ENCODE results near the gene MBD5. TPM values are rescaled to one million over a fixed set of nuclear protein-coding genes. Genes with fewer than 3 reads are reported as not detected.

The MBD5 gene
- total and polyA plus RNA-seq, 2 donors: 16.5 to 134 TPM

- no peak overlapping the region for H3K27ac ChIP-seq (ENCODE audit: low read depth)
- no peak for DNase-seq (ENCODE audit: extremely low spot score)
- H3K4me1 ChIP-seq (ENCODE audit: insufficient read depth): no peaks in the 10 kb centered on the region
- H3K4me3 ChIP-seq (ENCODE audit: low read depth, low read length): no peak overlapping the region
- WGBS: 100% methylated on average over 1 of the region's 1 CpG
- no peaks in the 10 kb centered on the region for H3K36me3 ChIP-seq (ENCODE audit: insufficient read depth)
Observed at GRCh38 chr2:148360662-148361061, 339.8 kb downstream of the MBD5 start.

- Histone ChIP-seq H3K27ac (ENCODE audit: low read depth) (no peak overlapping the region), H3K4me1 (ENCODE audit: insufficient read depth) (no peaks in the 10 kb centered on the region), H3K36me3 (ENCODE audit: insufficient read depth) (no peaks in the 10 kb centered on the region), H3K4me3 (ENCODE audit: low read depth, low read length) (no peak overlapping the region)
- WGBS: 88% methylated on average over 10 of the region's 10 CpGs
- DNase-seq (ENCODE audit: extremely low spot score): no peak
Observed at GRCh38 chr2:148362144-148362796, 341.4 kb downstream of the MBD5 start.

- no peak overlapping the region for H3K27ac ChIP-seq (ENCODE audit: low read depth)
- WGBS: 36% methylated on average over 3 of the region's 3 CpGs
- H3K4me3 ChIP-seq (ENCODE audit: low read depth, low read length): no peak overlapping the region
- DNase-seq (ENCODE audit: extremely low spot score): no peak
- H3K4me1 ChIP-seq (ENCODE audit: insufficient read depth): no peaks in the 10 kb centered on the region
- no peaks in the 10 kb centered on the region for H3K36me3 ChIP-seq (ENCODE audit: insufficient read depth)
Observed at GRCh38 chr2:148375214-148375613, 354.3 kb downstream of the MBD5 start.

- Histone ChIP-seq H3K4me1 (ENCODE audit: insufficient read depth) (no peaks in the 10 kb centered on the region), H3K4me3 (ENCODE audit: low read depth, low read length) (no peak overlapping the region), H3K27ac (ENCODE audit: low read depth) (no peak overlapping the region), H3K36me3 (ENCODE audit: insufficient read depth) (no peaks in the 10 kb centered on the region)
- DNase-seq (ENCODE audit: extremely low spot score): no peak
- WGBS: 30% methylated on average over 1 of the region's 1 CpG
Observed at GRCh38 chr2:148391324-148391723, 370.4 kb downstream of the MBD5 start.

- Histone ChIP-seq H3K4me3 (ENCODE audit: low read depth, low read length) (no peak overlapping the region), H3K36me3 (ENCODE audit: insufficient read depth) (no peaks in the 10 kb centered on the region), H3K4me1 (ENCODE audit: insufficient read depth) (no peaks in the 10 kb centered on the region), H3K27ac (ENCODE audit: low read depth) (no peak overlapping the region)
- no peak for DNase-seq (ENCODE audit: extremely low spot score)
- WGBS: 95% methylated on average over 1 of the region's 1 CpG
Observed at GRCh38 chr2:148402786-148403185, 381.9 kb downstream of the MBD5 start.

GRCh38 chr2:148410899-148411298 lies 390.0 kb downstream of the MBD5 start:
- DNase-seq (ENCODE audit: extremely low spot score): no peak
- Histone ChIP-seq H3K4me1 (ENCODE audit: insufficient read depth) (no peaks in the 10 kb centered on the region), H3K36me3 (ENCODE audit: insufficient read depth) (no peaks in the 10 kb centered on the region), H3K27ac (ENCODE audit: low read depth) (no peak overlapping the region), H3K4me3 (ENCODE audit: low read depth, low read length) (no peak overlapping the region)
- WGBS: 100% methylated on average over 1 of the region's 1 CpG

- Histone ChIP-seq H3K4me3 (ENCODE audit: low read depth, low read length) (no peak overlapping the region), H3K4me1 (ENCODE audit: insufficient read depth) (no peaks in the 10 kb centered on the region), H3K27ac (ENCODE audit: low read depth) (no peak overlapping the region), H3K36me3 (ENCODE audit: insufficient read depth) (no peaks in the 10 kb centered on the region)
- WGBS: 94% methylated on average over 1 of the region's 1 CpG
- no peak for DNase-seq (ENCODE audit: extremely low spot score)
Observed at GRCh38 chr2:148416248-148416647, 395.4 kb downstream of the MBD5 start.

- no peak overlapping the region for H3K27ac ChIP-seq (ENCODE audit: low read depth)
- DNase-seq (ENCODE audit: extremely low spot score): no peak
- no peaks in the 10 kb centered on the region for H3K4me1 ChIP-seq (ENCODE audit: insufficient read depth)
- WGBS: 72% methylated on average over 1 of the region's 1 CpG
- H3K36me3 ChIP-seq (ENCODE audit: insufficient read depth): no peaks in the 10 kb centered on the region
- H3K4me3 ChIP-seq (ENCODE audit: low read depth, low read length): no peak overlapping the region
Observed at GRCh38 chr2:148430101-148430500, 409.2 kb downstream of the MBD5 start.

- H3K4me3 ChIP-seq (ENCODE audit: low read depth, low read length): no peak overlapping the region
- no peaks in the 10 kb centered on the region for H3K4me1 ChIP-seq (ENCODE audit: insufficient read depth)
- no peaks in the 10 kb centered on the region for H3K36me3 ChIP-seq (ENCODE audit: insufficient read depth)
- 67% methylated on average over 1 of the region's 1 CpG for WGBS
- no peak overlapping the region for H3K27ac ChIP-seq (ENCODE audit: low read depth)
- no peak for DNase-seq (ENCODE audit: extremely low spot score)
Observed at GRCh38 chr2:148447877-148448276, 427.0 kb downstream of the MBD5 start.

GRCh38 chr2:148450531-148450930 lies 429.6 kb downstream of the MBD5 start:
- Histone ChIP-seq H3K4me3 (ENCODE audit: low read depth, low read length) (no peak overlapping the region), H3K4me1 (ENCODE audit: insufficient read depth) (no peaks in the 10 kb centered on the region), H3K36me3 (ENCODE audit: insufficient read depth) (no peaks in the 10 kb centered on the region), H3K27ac (ENCODE audit: low read depth) (no peak overlapping the region)
- WGBS: 95% methylated on average over 3 of the region's 3 CpGs
- no peak for DNase-seq (ENCODE audit: extremely low spot score)

- Histone ChIP-seq H3K36me3 (ENCODE audit: insufficient read depth) (no peaks in the 10 kb centered on the region), H3K4me1 (ENCODE audit: insufficient read depth) (no peaks in the 10 kb centered on the region), H3K4me3 (ENCODE audit: low read depth, low read length) (no peak overlapping the region), H3K27ac (ENCODE audit: low read depth) (no peak overlapping the region)
- no peak for DNase-seq (ENCODE audit: extremely low spot score)
- 89% methylated on average over 2 of the region's 2 CpGs for WGBS
Observed at GRCh38 chr2:148451046-148451445, 430.2 kb downstream of the MBD5 start.

GRCh38 chr2:148455791-148456190 lies 434.9 kb downstream of the MBD5 start:
- Histone ChIP-seq H3K4me1 (ENCODE audit: insufficient read depth) (no peaks in the 10 kb centered on the region), H3K27ac (ENCODE audit: low read depth) (no peak overlapping the region), H3K4me3 (ENCODE audit: low read depth, low read length) (no peak overlapping the region), H3K36me3 (ENCODE audit: insufficient read depth) (no peaks in the 10 kb centered on the region)
- 61% methylated on average over 4 of the region's 4 CpGs for WGBS
- no peak for DNase-seq (ENCODE audit: extremely low spot score)

- WGBS: 86% methylated on average over 2 of the region's 2 CpGs
- Histone ChIP-seq H3K36me3 (ENCODE audit: insufficient read depth) (no peaks in the 10 kb centered on the region), H3K27ac (ENCODE audit: low read depth) (no peak overlapping the region), H3K4me3 (ENCODE audit: low read depth, low read length) (no peak overlapping the region), H3K4me1 (ENCODE audit: insufficient read depth) (no peaks in the 10 kb centered on the region)
- no peak for DNase-seq (ENCODE audit: extremely low spot score)
Observed at GRCh38 chr2:148458171-148458570, 437.3 kb downstream of the MBD5 start.

GRCh38 chr2:148459377-148459778 lies 438.5 kb downstream of the MBD5 start:
- H3K4me3 ChIP-seq (ENCODE audit: low read depth, low read length): no peak overlapping the region
- H3K27ac ChIP-seq (ENCODE audit: low read depth): no peak overlapping the region
- no peaks in the 10 kb centered on the region for H3K4me1 ChIP-seq (ENCODE audit: insufficient read depth)
- DNase-seq (ENCODE audit: extremely low spot score): no peak
- H3K36me3 ChIP-seq (ENCODE audit: insufficient read depth): peaks cover 3% of the 10 kb centered on the region

- H3K4me1 ChIP-seq (ENCODE audit: insufficient read depth): no peaks in the 10 kb centered on the region
- H3K4me3 ChIP-seq (ENCODE audit: low read depth, low read length): no peak overlapping the region
- H3K36me3 ChIP-seq (ENCODE audit: insufficient read depth): peaks cover 3% of the 10 kb centered on the region
- H3K27ac ChIP-seq (ENCODE audit: low read depth): no peak overlapping the region
- 81% methylated on average over 4 of the region's 4 CpGs for WGBS
- no peak for DNase-seq (ENCODE audit: extremely low spot score)
Observed at GRCh38 chr2:148461876-148462275, 441.0 kb downstream of the MBD5 start.

Data from urinary bladder (tissue), 4 donors.